Neural progenitor cell (in vitro differentiated cells): ENCODE results near the gene SESTD1. TPM values are rescaled to one million over a fixed set of nuclear protein-coding genes. Genes with fewer than 3 reads are reported as not detected.
"Not testable (repeated sequence)": the region's sequence is repeated elsewhere in the genome, so short reads cannot be mapped to it uniquely, and the experiment has no call there.

ENCODE experiments used
- DNase-seq: peaks from one replicate; pipeline ENCODE4 v3.0.0-alpha.2; 2016; ENCODE audit warnings: low spot score
- H2AFZ ChIP-seq: fragments of 200-600 bp; sonication (generic); replicated peaks from 2 replicates; pipeline ENCODE4 v1.6.1; 2016; ENCODE audit warnings: antibody characterized with exemption
- H3F3A ChIP-seq: fragments of 200-600 bp; sonication (generic); 2 replicates; pipeline ENCODE4 v1.6.1; 2016; ENCODE audit warnings: antibody characterized with exemption, low read depth
- H3K27ac ChIP-seq: fragments of 200-600 bp; sonication (generic); 2 replicates; pipeline ENCODE4 v1.5.1; 2016; ENCODE audit warnings: mild to moderate bottlenecking
- H3K27me3 ChIP-seq: fragments of 200-600 bp; sonication (generic); 2 replicates; pipeline ENCODE4 v1.6.1; 2016; ENCODE audit warnings: mild to moderate bottlenecking, moderate library complexity
- H3K36me3 ChIP-seq: fragments of 200-600 bp; sonication (generic); 2 replicates; pipeline ENCODE4 v1.5.1; 2016
- H3K4me1 ChIP-seq: fragments of 200-600 bp; sonication (generic); 2 replicates; pipeline ENCODE4 v1.6.1; 2016; ENCODE audit warnings: mixed run types
- H3K4me2 ChIP-seq: fragments of 200-600 bp; sonication (generic); 2 replicates; pipeline ENCODE4 v1.6.1; 2016
- H3K4me3 ChIP-seq: fragments of 200-600 bp; sonication (generic); 2 replicates; pipeline ENCODE4 v1.5.1; 2016
- H3K79me2 ChIP-seq: fragments of 200-600 bp; sonication (generic); 2 replicates; pipeline ENCODE4 v1.6.1; 2016; ENCODE audit warnings: low read depth
- H3K9ac ChIP-seq: fragments of 200-600 bp; sonication (generic); 2 replicates; pipeline ENCODE4 v1.6.1; 2016
- H3K9me3 ChIP-seq: fragments of 200-600 bp; sonication (generic); 2 replicates; pipeline ENCODE4 v1.5.1; 2016; ENCODE audit warnings: low read depth
- H4K20me1 ChIP-seq: fragments of 200-600 bp; sonication (generic); 2 replicates; pipeline ENCODE4 v1.6.1; 2016; ENCODE audit warnings: low read depth
- H3K27ac Mint-ChIP-seq: 3 replicates; pipeline ENCODE4 v1.8.0; 2021; ENCODE audit warnings: mixed read lengths
- H3K27me3 Mint-ChIP-seq: 2 replicates; pipeline ENCODE4 v1.8.0; 2022; ENCODE audit warnings: low read depth, mild to moderate bottlenecking, inconsistent platforms, moderate library complexity, mixed read lengths; ENCODE audit not compliant: insufficient read depth
- H3K36me3 Mint-ChIP-seq: 3 replicates; pipeline ENCODE4 v1.8.0; 2021; ENCODE audit warnings: mixed read lengths
- H3K4me1 Mint-ChIP-seq: 3 replicates; pipeline ENCODE4 v1.8.0; 2021; ENCODE audit warnings: mixed read lengths
- H3K4me3 Mint-ChIP-seq: 3 replicates; pipeline ENCODE4 v1.8.0; 2021; ENCODE audit warnings: mild to moderate bottlenecking, moderate library complexity, mixed read lengths
- H3K9me3 Mint-ChIP-seq: 3 replicates; pipeline ENCODE4 v1.8.0; 2020; ENCODE audit warnings: mixed read lengths
- CTCF ChIP-seq: fragments of 200-600 bp; sonication (generic); IDR thresholded peaks from 2 replicates; pipeline ENCODE4 v1.5.1; 2017; ENCODE audit warnings: antibody characterized with exemption, mild to moderate bottlenecking
- EZH2 ChIP-seq: fragments of 200-600 bp; sonication (generic); IDR thresholded peaks from 2 replicates; pipeline ENCODE4 v1.6.1; 2017; ENCODE audit warnings: antibody characterized with exemption, mild to moderate bottlenecking, moderate library complexity
- EZH2phosphoT487 ChIP-seq: fragments of 200-600 bp; sonication (generic); IDR thresholded peaks from 2 replicates; pipeline ENCODE4 v1.6.1; 2017; ENCODE audit warnings: antibody characterized with exemption
- total RNA-seq: library from RNA; depleted of rRNA; stranded (reverse); fragments of >200 nt; gene quantifications from 2 replicates; pipeline ENCODE4 v1.2.3, GENCODE V29; 2015; ENCODE audit warnings: low replicate concordance

The SESTD1 gene
- total RNA-seq, 1 donor from 2014 or later = 43.1 TPM

- Mint-ChIP-seq H3K27me3 (no peaks in the 10 kb centered on the region), H3K4me3 (no peak overlapping the region), H3K4me1 (no peaks in the 10 kb centered on the region), H3K27ac (no peak overlapping the region), H3K36me3 (peaks cover 7% of the 10 kb centered on the region), H3K9me3 (peaks cover 52% of the 10 kb centered on the region)
- no peaks in the 10 kb centered on the region for H3F3A ChIP-seq
- no peaks in the 10 kb centered on the region for H3K4me1 ChIP-seq
- no peak overlapping the region for H3K4me2 ChIP-seq
- no peak for DNase-seq
- H3K4me3 ChIP-seq = no peak overlapping the region
- H4K20me1 ChIP-seq = no peaks in the 10 kb centered on the region
- H3K9ac ChIP-seq = no peak overlapping the region
- H3K79me2 ChIP-seq = peaks cover 65% of the 10 kb centered on the region
- TF ChIP-seq EZH2phosphoT487 (no peak), CTCF (no peak), EZH2 (no peak)
- H3K27me3 ChIP-seq = no peaks in the 10 kb centered on the region
- H3K9me3 ChIP-seq = no peaks in the 10 kb centered on the region
- H2AFZ ChIP-seq = no peak overlapping the region
- no peaks in the 10 kb centered on the region for H3K36me3 ChIP-seq
- H3K27ac ChIP-seq = no peak overlapping the region
Measured at GRCh38 chr2:179207047-179207446, 57.6 kb downstream of the SESTD1 start.

- Histone ChIP-seq H3K4me3 (no peak overlapping the region), H3K79me2 (peaks cover 24% of the 10 kb centered on the region), H2AFZ (no peak overlapping the region), H3K27ac (no peak overlapping the region), H4K20me1 (no peaks in the 10 kb centered on the region), H3K27me3 (no peaks in the 10 kb centered on the region), H3F3A (no peaks in the 10 kb centered on the region), H3K9me3 (no peaks in the 10 kb centered on the region), H3K4me2 (no peak overlapping the region), H3K9ac (no peak overlapping the region), H3K4me1 (no peaks in the 10 kb centered on the region), H3K36me3 (no peaks in the 10 kb centered on the region)
- Mint-ChIP-seq H3K4me3 (no peak overlapping the region), H3K27ac (no peak overlapping the region), H3K4me1 (no peaks in the 10 kb centered on the region), H3K36me3 (peaks cover 8% of the 10 kb centered on the region), H3K27me3 (no peaks in the 10 kb centered on the region), H3K9me3 (peaks cover 38% of the 10 kb centered on the region)
- DNase-seq = peak; percentile 21
- TF ChIP-seq EZH2 (no peak), CTCF (no peak), EZH2phosphoT487 (no peak)
Measured at GRCh38 chr2:179201869-179202268, 62.8 kb downstream of the SESTD1 start.

- H4K20me1 ChIP-seq, H3K4me3 ChIP-seq, H3K36me3 ChIP-seq, H2AFZ ChIP-seq, H3F3A ChIP-seq, H3K9ac ChIP-seq, H3K4me2 ChIP-seq, H3K27me3 ChIP-seq, H3K27ac ChIP-seq, H3K4me3 Mint-ChIP-seq, H3K27ac Mint-ChIP-seq, H3K27me3 Mint-ChIP-seq, H3K4me1 Mint-ChIP-seq, DNase-seq, H3K4me1 ChIP-seq, H3K9me3 ChIP-seq: not testable (repeated sequence)
- peaks cover 62% of the 10 kb centered on the region for H3K9me3 Mint-ChIP-seq
- peaks cover 63% of the 10 kb centered on the region for H3K79me2 ChIP-seq
- peaks cover 32% of the 10 kb centered on the region for H3K36me3 Mint-ChIP-seq
Measured at GRCh38 chr2:179195926-179196590, 68.6 kb downstream of the SESTD1 start.

- Mint-ChIP-seq H3K27ac (no peak overlapping the region), H3K4me3 (no peak overlapping the region), H3K4me1 (no peaks in the 10 kb centered on the region), H3K27me3 (peaks cover 3% of the 10 kb centered on the region), H3K9me3 (peaks cover 71% of the 10 kb centered on the region), H3K36me3 (peaks cover 41% of the 10 kb centered on the region)
- Histone ChIP-seq H3K9me3 (peaks cover 8% of the 10 kb centered on the region), H4K20me1 (no peaks in the 10 kb centered on the region), H3K4me3 (no peak overlapping the region), H3K36me3 (peaks cover 11% of the 10 kb centered on the region), H3K4me2 (no peak overlapping the region), H3K27ac (no peak overlapping the region), H3K9ac (no peak overlapping the region), H3K27me3 (no peaks in the 10 kb centered on the region), H2AFZ (no peak overlapping the region), H3F3A (no peaks in the 10 kb centered on the region), H3K4me1 (no peaks in the 10 kb centered on the region), H3K79me2 (peaks cover 72% of the 10 kb centered on the region)
- no peak for DNase-seq
- TF ChIP-seq CTCF (no peak), EZH2 (no peak), EZH2phosphoT487 (no peak)
Measured at GRCh38 chr2:179195141-179195540, 69.5 kb downstream of the SESTD1 start.
